Liver (tissue), 9 donors: ENCODE data around the gene UFM1. TPM values are rescaled to one million over a fixed set of nuclear protein-coding genes. Genes with fewer than 3 reads are reported as not detected.

Experiments
- DNase-seq: peaks from one replicate; pipeline ENCODE4 v3.0.0-alpha.2; 2017; ENCODE audit warnings: low spot score
- H3K27ac ChIP-seq, 2 donors: one replicate each; pipeline ENCODE4 v1.7.0; 2013; ENCODE audit warnings: inconsistent platforms in 2 of 2, low read length in 2 of 2, control low read depth in 1 of 2, low read depth in 1 of 2, mild to moderate bottlenecking in 1 of 2
- H3K27me3 ChIP-seq, 4 donors: one replicate each; pipeline versions ENCODE4 v1.6.1 to v1.7.0; 2013; ENCODE audit warnings: low read length in 3 of 4, inconsistent platforms in 1 of 4, mild to moderate bottlenecking in 1 of 4, moderate library complexity in 1 of 4; ENCODE audit not compliant: control insufficient read depth in 4 of 4, insufficient read depth in 4 of 4
- H3K36me3 ChIP-seq, 4 donors: one replicate each; pipeline versions ENCODE4 v1.6.1 to v1.7.0; 2013; ENCODE audit warnings: low read length in 3 of 4, mild to moderate bottlenecking in 3 of 4, low read depth in 1 of 4, moderate library complexity in 1 of 4; ENCODE audit not compliant: control insufficient read depth in 4 of 4, insufficient read depth in 3 of 4
- H3K4me1 ChIP-seq, 4 donors: one replicate each; pipeline versions ENCODE4 v1.6.1 to v1.7.0; 2013; ENCODE audit warnings: low read length in 3 of 4, mild to moderate bottlenecking in 3 of 4, moderate library complexity in 1 of 4; ENCODE audit not compliant: control insufficient read depth in 4 of 4, insufficient read depth in 4 of 4
- H3K4me3 ChIP-seq, 3 donors: one replicate each; pipeline versions ENCODE4 v1.6.1 to v1.7.0; 2013; ENCODE audit warnings: low read length in 3 of 3, control low read depth in 1 of 3, low read depth in 1 of 3, mild to moderate bottlenecking in 1 of 3
- H3K9ac ChIP-seq, 2 donors: one replicate each; pipeline ENCODE4 v1.7.0; 2013; ENCODE audit warnings: low read length in 2 of 2, mild to moderate bottlenecking in 2 of 2, moderate library complexity in 2 of 2, control low read depth in 1 of 2, low read depth in 1 of 2
- H3K9me3 ChIP-seq, 4 donors: one replicate each; pipeline versions ENCODE4 v1.6.1 to v1.7.0; 2013; ENCODE audit warnings: low read length in 3 of 4; ENCODE audit not compliant: control insufficient read depth in 4 of 4
- EGR1 ChIP-seq, 2 donors: IDR thresholded peaks; 2 replicates each; pipeline ENCODE4 v1.6.1; 2016 to 2018; ENCODE audit warnings: antibody characterized with exemption in 2 of 2, low read depth in 2 of 2
- HNF4A ChIP-seq, 2 donors: conservative IDR thresholded peaks; 2 replicates each; pipeline ENCODE4 v1.6.1; 2016; ENCODE audit warnings: antibody characterized with exemption in 2 of 2, mild to moderate bottlenecking in 2 of 2
- HNF4G ChIP-seq: IDR thresholded peaks from 2 replicates; pipeline ENCODE4 v1.6.1; 2016; ENCODE audit warnings: antibody characterized with exemption
- JUND ChIP-seq, 2 donors: IDR thresholded peaks; 2 replicates each; pipeline ENCODE4 v1.6.1; 2016; ENCODE audit warnings: antibody characterized with exemption in 2 of 2
- NR2F2 ChIP-seq: IDR thresholded peaks from 2 replicates; pipeline ENCODE4 v1.6.1; 2016; ENCODE audit warnings: antibody characterized with exemption
- RAD21 ChIP-seq, 2 donors: IDR thresholded peaks; 2 replicates each; pipeline ENCODE4 v1.6.1; 2016; ENCODE audit warnings: antibody characterized with exemption in 2 of 2, mild to moderate bottlenecking in 2 of 2
- RXRA ChIP-seq, 2 donors: IDR thresholded peaks; 2 replicates each; pipeline ENCODE4 v1.6.1; 2017 to 2018; ENCODE audit warnings: antibody characterized with exemption in 2 of 2, mild to moderate bottlenecking in 1 of 2
- SP1 ChIP-seq: IDR thresholded peaks from 2 replicates; pipeline ENCODE4 v1.6.1; 2018; ENCODE audit warnings: antibody characterized with exemption, mild to moderate bottlenecking
- YY1 ChIP-seq: IDR thresholded peaks from 2 replicates; pipeline ENCODE4 v1.6.1; 2016; ENCODE audit warnings: antibody characterized with exemption, mild to moderate bottlenecking
- ZBTB33 ChIP-seq: IDR thresholded peaks from 2 replicates; pipeline ENCODE4 v1.6.1; 2016; ENCODE audit warnings: antibody characterized with exemption
- WGBS: extraction: QIAGEN DNeasy Blood & Tissue Kit; methylation state at CpG from one replicate; pipeline ENCODE4 v1.1.7; 2013; 5-methylcytosine and 5-hydroxymethylcytosine counted together
- polyA plus RNA-seq, 2 donors: library from polyadenylated mRNA; stranded (reverse) in 1 of 2; unstranded in 1 of 2; fragments of 200-250 nt in 1 of 2; fragments of >200 nt in 1 of 2; fragmentation: Nextera tagmentation in 1 of 2; extraction: Ambion mirVana in 1 of 2; gene quantifications; one replicate each; pipeline versions ENCODE4 v1.2.1 to v1.2.3, GENCODE V29; 2013 to 2015
- total RNA-seq, 2 donors: library from RNA; depleted of rRNA; stranded (reverse); fragments of >200 nt; gene quantifications; one replicate each; pipeline ENCODE4 v1.2.3, GENCODE V29; 2014
- TF ChIP-seq, protein P1 (sequence below): IDR thresholded peaks from 2 replicates; pipeline ENCODE4 v1.6.1; 2016; ENCODE audit warnings: antibody characterized with exemption
- TF ChIP-seq, protein P2 (sequence below): fragments of 150-350 bp; IDR thresholded peaks from 2 replicates; pipeline ENCODE4 v1.5.1; 2017; ENCODE audit warnings: improper control_type of control experiment, low read depth, low read length; ENCODE audit not compliant: missing input control
- TF ChIP-seq, protein P3 (sequence below): IDR thresholded peaks from 2 replicates; pipeline ENCODE4 v1.6.1; 2016; ENCODE audit warnings: antibody characterized with exemption
- donor health status: healthy.
- donor health status: healthy.
- donor health status: healthy.
- donor health status: healthy.
- donor health status: healthy.

The UFM1 gene
- total and polyA plus RNA-seq, 4 donors: 24.3 to 45.7 (median 32.4) TPM

DNA sequence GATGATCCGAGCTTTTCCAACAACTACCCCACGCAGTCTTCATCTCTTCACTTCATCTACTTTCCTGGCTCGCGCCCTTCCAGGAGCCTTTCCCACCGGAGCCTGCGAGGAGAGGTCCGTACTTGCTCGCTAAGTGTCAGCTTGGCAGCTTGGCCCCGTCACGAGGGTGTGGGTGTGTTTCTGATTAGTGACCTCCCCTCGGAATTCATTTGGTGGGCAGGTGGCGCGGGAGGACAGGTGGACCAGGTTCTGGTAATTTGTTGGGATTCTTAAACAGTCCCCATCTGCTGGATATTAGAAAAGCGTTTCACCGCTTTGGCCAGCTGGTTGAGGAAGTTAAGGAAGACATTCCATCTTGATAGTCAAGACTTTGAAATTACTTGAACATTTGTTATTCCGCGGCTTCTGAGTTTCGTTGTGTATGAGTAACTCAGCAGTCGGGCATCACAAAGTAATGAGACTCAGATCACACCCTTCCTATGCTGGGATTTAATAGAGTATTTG, 515 bp downstream of the UFM1 start:
- peak overlapping the region; percentile 52 to 91 for H3K9ac ChIP-seq
- no peaks in the 10 kb centered on the region for H3K27me3 ChIP-seq
- peaks cover 1 to 16% (median 7%) of the 10 kb centered on the region in 4 donors for H3K36me3 ChIP-seq
- peak overlapping the region; percentile 78 to 90 for H3K27ac ChIP-seq
- peak overlapping the region; percentile 66 to 94 (median 80) for H3K4me3 ChIP-seq
- peaks cover 0 to 17% (median 5%) of the 10 kb centered on the region in 4 donors for H3K4me1 ChIP-seq
- TF ChIP-seq NR2F2: no peak
- TF ChIP-seq, protein P1, sequence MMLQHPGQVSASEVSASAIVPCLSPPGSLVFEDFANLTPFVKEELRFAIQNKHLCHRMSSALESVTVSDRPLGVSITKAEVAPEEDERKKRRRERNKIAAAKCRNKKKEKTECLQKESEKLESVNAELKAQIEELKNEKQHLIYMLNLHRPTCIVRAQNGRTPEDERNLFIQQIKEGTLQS: no peak
- no peak for TF ChIP-seq RXRA (IDR thresholded peaks at IDR 0.05)
- TF ChIP-seq ZBTB33: no peak
- no peak for TF ChIP-seq HNF4A (conservative IDR thresholded peaks at IDR 0.05)
- peak; percentile 67 for DNase-seq
- no peaks in the 10 kb centered on the region for H3K9me3 ChIP-seq
- WGBS: under 1% methylated on average over 19 of the region's 19 CpGs

- Histone ChIP-seq H3K36me3 (peaks cover 3 to 29% (median 20%) of the 10 kb centered on the region in 4 donors), H3K4me3 (no peak overlapping the region), H3K9ac (no peak overlapping the region), H3K9me3 (no peaks in the 10 kb centered on the region), H3K4me1 (peaks cover 0 to 10% (median 5%) of the 10 kb centered on the region in 4 donors), H3K27ac (no peak overlapping the region), H3K27me3 (no peaks in the 10 kb centered on the region)
- TF ChIP-seq, protein P1: no peak
- TF ChIP-seq YY1 (no peak), ZBTB33 (no peak), RAD21 (IDR thresholded peaks at IDR 0.05) (no peak), JUND (IDR thresholded peaks at IDR 0.05) (no peak), HNF4G (no peak), SP1 (no peak), EGR1 (IDR thresholded peaks at IDR 0.05; ENCODE audit: low read depth in 2 of 2) (no peak), NR2F2 (no peak)
- TF ChIP-seq, protein P2, sequence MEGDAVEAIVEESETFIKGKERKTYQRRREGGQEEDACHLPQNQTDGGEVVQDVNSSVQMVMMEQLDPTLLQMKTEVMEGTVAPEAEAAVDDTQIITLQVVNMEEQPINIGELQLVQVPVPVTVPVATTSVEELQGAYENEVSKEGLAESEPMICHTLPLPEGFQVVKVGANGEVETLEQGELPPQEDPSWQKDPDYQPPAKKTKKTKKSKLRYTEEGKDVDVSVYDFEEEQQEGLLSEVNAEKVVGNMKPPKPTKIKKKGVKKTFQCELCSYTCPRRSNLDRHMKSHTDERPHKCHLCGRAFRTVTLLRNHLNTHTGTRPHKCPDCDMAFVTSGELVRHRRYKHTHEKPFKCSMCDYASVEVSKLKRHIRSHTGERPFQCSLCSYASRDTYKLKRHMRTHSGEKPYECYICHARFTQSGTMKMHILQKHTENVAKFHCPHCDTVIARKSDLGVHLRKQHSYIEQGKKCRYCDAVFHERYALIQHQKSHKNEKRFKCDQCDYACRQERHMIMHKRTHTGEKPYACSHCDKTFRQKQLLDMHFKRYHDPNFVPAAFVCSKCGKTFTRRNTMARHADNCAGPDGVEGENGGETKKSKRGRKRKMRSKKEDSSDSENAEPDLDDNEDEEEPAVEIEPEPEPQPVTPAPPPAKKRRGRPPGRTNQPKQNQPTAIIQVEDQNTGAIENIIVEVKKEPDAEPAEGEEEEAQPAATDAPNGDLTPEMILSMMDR: no peak
- TF ChIP-seq, protein P3, sequence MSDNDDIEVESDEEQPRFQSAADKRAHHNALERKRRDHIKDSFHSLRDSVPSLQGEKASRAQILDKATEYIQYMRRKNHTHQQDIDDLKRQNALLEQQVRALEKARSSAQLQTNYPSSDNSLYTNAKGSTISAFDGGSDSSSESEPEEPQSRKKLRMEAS: no peak
- no peak for DNase-seq
- WGBS: 59% methylated on average over 3 of the region's 3 CpGs
Measured at GRCh38 chr13:38355595-38356119, 6.0 kb downstream of the UFM1 start.
